ENCODE results near the gene TMEM184A. TPM values are rescaled to one million over a fixed set of nuclear protein-coding genes. Genes with fewer than 3 reads are reported as not detected.

The TMEM184A gene
- total and polyA plus RNA-seq, 10 of the 15 experiments (the other 5 are each of a cell fraction or from before 2014, with no cell fraction given), result 0.04 to 0.15 TPM; not detected in 8

DNA sequence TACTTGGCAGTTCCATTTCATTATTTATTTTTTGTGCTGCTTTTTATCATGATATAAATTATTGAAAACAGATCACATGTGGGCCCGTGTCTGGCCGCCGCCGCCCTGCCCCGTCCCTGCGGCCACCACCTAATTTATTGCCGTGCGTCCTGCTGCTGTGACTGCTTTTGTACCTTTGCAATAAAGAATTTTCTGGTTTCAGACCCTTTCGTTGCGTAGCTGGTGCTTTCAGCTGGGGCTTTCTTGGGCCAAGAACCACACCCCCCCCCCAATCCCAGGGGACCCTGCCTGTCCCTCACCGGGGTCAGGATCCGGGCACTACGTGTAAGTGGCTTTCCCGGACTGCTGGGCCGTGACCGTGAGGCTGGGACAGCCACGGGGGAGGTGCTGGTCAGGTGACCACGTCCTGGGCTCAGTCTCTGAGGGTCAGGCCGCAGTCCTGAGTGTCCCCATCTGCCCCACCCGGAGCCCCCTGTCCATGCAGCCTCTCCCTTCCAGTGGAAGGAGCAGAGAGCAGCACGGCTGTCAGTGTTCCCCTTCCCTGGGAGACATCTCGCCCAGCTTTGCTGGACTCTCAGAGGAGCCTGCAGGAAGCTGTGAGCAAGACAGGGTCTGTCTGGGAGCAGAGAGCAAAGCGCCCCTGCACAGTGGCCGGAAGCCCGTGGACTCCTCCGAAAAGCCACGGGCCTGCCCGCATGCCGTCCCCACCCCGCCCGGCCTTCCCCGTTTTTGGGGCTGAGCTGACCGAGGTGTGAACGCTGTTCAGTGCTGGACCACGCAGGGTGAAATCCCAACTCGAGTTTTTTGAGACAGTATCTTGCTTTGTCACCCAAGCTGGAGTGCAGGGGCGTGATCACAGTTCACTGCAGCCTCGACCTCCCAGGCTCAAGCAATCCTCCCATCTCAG is 12.9 kb downstream of the TMEM184A start:
- FAIRE-seq, result no peak
- no peaks in the 10 kb centered on the region for H3K4me1 ChIP-seq (ENCODE audit: control insufficient read depth, insufficient read depth, low read length)
- no peaks in the 10 kb centered on the region for H3K9me3 ChIP-seq (replicated peaks; ENCODE audit: control insufficient read depth, insufficient read depth, low read length)
- ChIA-PET POLR2A (no interaction called here), RAD21 (ENCODE audit: unreplicated experiment) (no interaction called here), CTCF (no interaction called here), SMC1A (ENCODE audit: uncharacterized antibody, unreplicated experiment) (no interaction called here)
- no peak for DNase-seq (ENCODE audit: low read depth, low spot score)
- H4K20me1 ChIP-seq (ENCODE audit: control insufficient read depth, insufficient read depth), result no peaks in the 10 kb centered on the region
- H3K9ac ChIP-seq (ENCODE audit: control insufficient read depth, insufficient read depth, low read length), result no peak overlapping the region
- no peak overlapping the region for H2AFZ ChIP-seq (ENCODE audit: control insufficient read depth, low read depth, low read length)
- no peak overlapping the region for H3K4me3 ChIP-seq
- H3K4me2 ChIP-seq (ENCODE audit: control insufficient read depth, insufficient read depth), result no peak overlapping the region
- no peaks in the 10 kb centered on the region; the same call in 1 of the 2 replicates for H3K79me2 ChIP-seq (ENCODE audit: control insufficient read depth, insufficient read depth, low read length)
- 91% methylated on average over 38 of the region's 38 CpGs for WGBS (ENCODE audit: insufficient coverage, insufficient replicate concordance, low lambda C conversion rate, missing lambda C conversion rate)
- in situ Hi-C loops (cut with MboI), result no loop called here
- H3K27ac ChIP-seq (ENCODE audit: control insufficient read depth, insufficient read depth), result no peak overlapping the region
- TF ChIP-seq SMARCA5 (IDR thresholded peaks at IDR 0.05), result no peak
- peak; percentile 27; the same call in 1 of the 2 replicates for TF ChIP-seq POLR2AphosphoS5 (IDR thresholded peaks at IDR 0.05; ENCODE audit: low read length)
- TF ChIP-seq SP1 (IDR thresholded peaks at IDR 0.05; ENCODE audit: low read depth, low read length), result no peak
- no peak for TF ChIP-seq CEBPZ (IDR thresholded peaks at IDR 0.05; ENCODE audit: low read depth, low read length)
- TF ChIP-seq E2F4 (IDR thresholded peaks at IDR 0.05; ENCODE audit: low read depth, low read length), result no peak
- TF ChIP-seq POLR2A (IDR thresholded peaks at IDR 0.05; ENCODE audit: low read depth, low read length), result peak; percentile 62
- intact Hi-C loops (cut with micrococcal nuclease; ENCODE audit: unreplicated experiment), result no loop called here
- no TSS peak for BruUV-seq (replicated peaks)
- ATAC-seq, result no peak
- peaks cover 3 to 20% of the 10 kb centered on the region in 2 experiments; a peak in 3 of 4 replicates for H3K36me3 ChIP-seq (ENCODE audit: control insufficient read depth in 2 of 2, insufficient read depth in 2 of 2, low read length in 1 of 2)
- H3K27me3 ChIP-seq (replicated peaks in 1 of 2; ENCODE audit: control insufficient read depth in 2 of 2, insufficient read depth in 2 of 2, low read length in 1 of 2), result no peaks in the 10 kb centered on the region

All from GM12878 (cell line).